IMR-90 (cell line): ENCODE measurements around the gene CARM1. TPM values are rescaled to one million over a fixed set of nuclear protein-coding genes. Genes with fewer than 3 reads are reported as not detected.

Experiments used
- ATAC-seq: fragments of 200-7000 bp; cut with Tn5 transposase; 2 replicates; pipeline ENCODE4 v1.9.1; 2020; ENCODE audit warnings: low read depth, mild to moderate bottlenecking, moderate library complexity
- BruUV-seq: library from RNA; stranded (reverse); fragments of 400-500 nt; replicated peaks from 2 replicates; lab custom pipeline; 2021; lab: Mats Ljungman, UMichigan
- CTCF ChIA-PET: fragments of 300-600 bp; formaldehyde crosslinking; extraction: SDS; loops from one replicate; lab custom pipeline; 2021; ENCODE audit warnings: antibody characterized with exemption; lab: Yijun Ruan, JAX
- POLR2A ChIA-PET: fragments of 300-600 bp; sonication (Branson Sonifier 250); formaldehyde crosslinking; loops from one replicate; lab custom pipeline; 2022; ENCODE audit warnings: antibody characterized with exemption; ENCODE audit not compliant: unreplicated experiment; lab: Charles Lee
- DNase-seq: peaks from one replicate; pipeline ENCODE4 v3.0.0; 2013
- H2AFZ ChIP-seq: replicated peaks from 2 replicates; pipeline ENCODE3; 2013; ENCODE audit warnings: low read length, mild to moderate bottlenecking; ENCODE audit not compliant: poor library complexity
- H2AK5ac ChIP-seq: 2 replicates; pipeline ENCODE4 v1.6.1; 2013; ENCODE audit warnings: low read depth, low read length, inconsistent platforms
- H2AK9ac ChIP-seq: replicated peaks from 2 replicates; pipeline ENCODE3; 2013; ENCODE audit warnings: mild to moderate bottlenecking, low read depth, low read length, moderate library complexity; ENCODE audit not compliant: poor library complexity
- H2BK120ac ChIP-seq: 2 replicates; pipeline ENCODE4 v1.6.1; 2013; ENCODE audit warnings: low read depth, low read length, inconsistent platforms
- H2BK15ac ChIP-seq: 3 replicates; pipeline ENCODE4 v1.6.1; 2013; ENCODE audit warnings: low read depth, low read length, inconsistent platforms
- H2BK20ac ChIP-seq: 2 replicates; pipeline ENCODE4 v1.6.1; 2013; ENCODE audit warnings: low read depth, mild to moderate bottlenecking, inconsistent platforms, low read length, moderate library complexity
- H2BK5ac ChIP-seq: 2 replicates; pipeline ENCODE4 v1.6.1; 2013; ENCODE audit warnings: mild to moderate bottlenecking, low read depth, low read length, inconsistent platforms; ENCODE audit not compliant: poor library complexity, severe bottlenecking
- H3K14ac ChIP-seq: replicated peaks from 2 replicates; pipeline ENCODE4 v1.6.1; 2013; ENCODE audit warnings: low read depth, low read length, inconsistent platforms
- H3K18ac ChIP-seq: 2 replicates; pipeline ENCODE4 v1.6.1; 2013; ENCODE audit warnings: low read depth, low read length, control low read depth
- H3K23ac ChIP-seq: 2 replicates; pipeline ENCODE4 v1.6.1; 2013; ENCODE audit warnings: low read depth, low read length, inconsistent platforms
- H3K27ac ChIP-seq: 2 replicates; pipeline ENCODE4 v1.5.1; 2013; ENCODE audit warnings: mild to moderate bottlenecking, control low read depth, low read length; ENCODE audit not compliant: insufficient read depth
- H3K27me3 ChIP-seq: 2 replicates; pipeline ENCODE4 v1.6.1; 2013; ENCODE audit warnings: low read length; ENCODE audit not compliant: control insufficient read depth, insufficient read depth
- H3K36me3 ChIP-seq: 2 replicates; pipeline ENCODE4 v1.6.1; 2013; ENCODE audit warnings: low read length, mixed read lengths; ENCODE audit not compliant: control insufficient read depth, insufficient read depth
- H3K4ac ChIP-seq: 2 replicates; pipeline ENCODE4 v1.6.1; 2013; ENCODE audit warnings: low read depth, low read length, inconsistent platforms
- H3K4me1 ChIP-seq: 2 replicates; pipeline ENCODE4 v1.6.1; 2013; ENCODE audit warnings: low read length, mixed read lengths; ENCODE audit not compliant: control insufficient read depth, insufficient read depth
- H3K4me2 ChIP-seq: 2 replicates; pipeline ENCODE4 v1.6.1; 2013; ENCODE audit warnings: low read depth, mild to moderate bottlenecking, control low read depth, low read length, moderate library complexity
- H3K4me3 ChIP-seq: 2 replicates; pipeline ENCODE4 v1.5.1; 2013; ENCODE audit warnings: low read depth, mild to moderate bottlenecking, control low read depth, low read length, moderate library complexity; ENCODE audit not compliant: insufficient read depth
- H3K56ac ChIP-seq: 2 replicates; pipeline ENCODE4 v1.6.1; 2013; ENCODE audit warnings: low read length, inconsistent platforms; ENCODE audit not compliant: insufficient read depth; ENCODE audit errors: extremely low read depth
- H3K79me1 ChIP-seq, 2 experiments: 2 replicates each; pipeline ENCODE4 v1.6.1; 2013; ENCODE audit warnings: low read length in 2 of 2, inconsistent platforms in 1 of 2, low read depth in 1 of 2
- H3K9ac ChIP-seq: 2 replicates; pipeline ENCODE4 v1.6.1; 2013; ENCODE audit warnings: low read depth, low read length, control low read depth
- H3K9me1 ChIP-seq: 2 replicates; pipeline ENCODE4 v1.6.1; 2013; ENCODE audit warnings: low read length, inconsistent platforms; ENCODE audit not compliant: insufficient read depth
- H3K9me3 ChIP-seq: 2 replicates; pipeline ENCODE4 v1.6.1; 2013; ENCODE audit warnings: low read length; ENCODE audit not compliant: control insufficient read depth, insufficient read depth
- H4K20me1 ChIP-seq: 2 replicates; pipeline ENCODE4 v1.6.1; 2013; ENCODE audit warnings: low read length, inconsistent platforms; ENCODE audit not compliant: insufficient read depth
- H4K5ac ChIP-seq: 2 replicates; pipeline ENCODE4 v1.6.1; 2013; ENCODE audit warnings: mild to moderate bottlenecking, low read depth, low read length, control low read depth
- H4K8ac ChIP-seq, 2 experiments: 2 replicates each; pipeline ENCODE4 v1.6.1; 2013; ENCODE audit warnings: low read depth in 2 of 2, low read length in 2 of 2, control low read depth in 1 of 2, inconsistent platforms in 1 of 2
- H4K91ac ChIP-seq: 2 replicates; pipeline ENCODE4 v1.6.1; 2013; ENCODE audit warnings: low read depth, low read length, inconsistent platforms; ENCODE audit not compliant: insufficient read depth
- BHLHE40 ChIP-seq: fragments of 150-350 bp; IDR thresholded peaks from 2 replicates; pipeline ENCODE4 v1.6.1; 2016; ENCODE audit warnings: mild to moderate bottlenecking, low read depth, low read length
- FOS ChIP-seq: fragments of 150-350 bp; IDR thresholded peaks from 2 replicates; pipeline ENCODE4 v1.6.1; 2016; ENCODE audit warnings: low read depth, low read length
- MAZ ChIP-seq: IDR thresholded peaks from 2 replicates; pipeline ENCODE4 v1.6.1; 2012; ENCODE audit warnings: low read depth, mild to moderate bottlenecking, low read length, improper control_type of control experiment, moderate library complexity, borderline replicate concordance
- NFE2L2 ChIP-seq: fragments of 150-350 bp; IDR thresholded peaks from 2 replicates; pipeline ENCODE4 v1.6.1; 2016; ENCODE audit warnings: low read depth, mild to moderate bottlenecking, low read length
- RCOR1 ChIP-seq: IDR thresholded peaks from 2 replicates; pipeline ENCODE4 v1.6.1; 2012; ENCODE audit warnings: mild to moderate bottlenecking, low read length, improper control_type of control experiment; ENCODE audit not compliant: insufficient replicate concordance
- WGBS, 2 experiments: methylation state at CpG; one replicate each; pipeline versions ENCODE4 v1.1.5 to v1.1.7; 2013; ENCODE audit warnings: missing lambda C conversion rate in 2 of 2; ENCODE audit not compliant: insufficient read length in 1 of 2; ENCODE audit errors: extremely low coverage in 2 of 2; 5-methylcytosine and 5-hydroxymethylcytosine counted together
- dilution Hi-C: fragments of 300-500 bp; cut with HindIII; formaldehyde crosslinking; loops from one replicate; pipeline ENCODE4 v1.14.3; 2018; ENCODE audit warnings: low sequenced_read_pairs; ENCODE audit not compliant: unreplicated experiment
- in situ Hi-C: fragments of 300-500 bp; cut with MboI; formaldehyde crosslinking; loops from 3 replicates; pipeline ENCODE4 v1.14.3; 2019; ENCODE audit warnings: low sequenced_read_pairs, inconsistent platforms, mixed read lengths
- intact Hi-C: fragments of 100-400 bp; cut with micrococcal nuclease; formaldehyde crosslinking; loops from 2 replicates; pipeline ENCODE4 v1.10.0; 2022
- polyA plus RNA-seq, 3 experiments: library from polyadenylated mRNA; depleted of rRNA; stranded (reverse); fragments of >200 nt; gene quantifications; 2 replicates each; pipeline ENCODE4 v1.2.3, GENCODE V29; 2012; ENCODE audit warnings: low replicate concordance in 1 of 3
- total RNA-seq: library from RNA; depleted of rRNA; stranded (reverse); fragments of >200 nt; gene quantifications from 2 replicates; pipeline ENCODE4 v1.2.3, GENCODE V29; 2012
- TF ChIP-seq, protein P1 (sequence below): conservative IDR thresholded peaks from 2 replicates; pipeline ENCODE4 v1.5.1; 2012; ENCODE audit warnings: mild to moderate bottlenecking, low read depth, low read length, improper control_type of control experiment
- TF ChIP-seq, protein P2 (sequence below): fragments of 150-350 bp; IDR thresholded peaks from 2 replicates; pipeline ENCODE4 v1.6.1; 2016; ENCODE audit warnings: low read depth, mild to moderate bottlenecking, low read length, moderate library complexity, borderline replicate concordance

Gene CARM1
- total and polyA plus RNA-seq, 2 of the 4 experiments (the other 2 are of a cell fraction) = 20.3 to 67.1 TPM

DNA sequence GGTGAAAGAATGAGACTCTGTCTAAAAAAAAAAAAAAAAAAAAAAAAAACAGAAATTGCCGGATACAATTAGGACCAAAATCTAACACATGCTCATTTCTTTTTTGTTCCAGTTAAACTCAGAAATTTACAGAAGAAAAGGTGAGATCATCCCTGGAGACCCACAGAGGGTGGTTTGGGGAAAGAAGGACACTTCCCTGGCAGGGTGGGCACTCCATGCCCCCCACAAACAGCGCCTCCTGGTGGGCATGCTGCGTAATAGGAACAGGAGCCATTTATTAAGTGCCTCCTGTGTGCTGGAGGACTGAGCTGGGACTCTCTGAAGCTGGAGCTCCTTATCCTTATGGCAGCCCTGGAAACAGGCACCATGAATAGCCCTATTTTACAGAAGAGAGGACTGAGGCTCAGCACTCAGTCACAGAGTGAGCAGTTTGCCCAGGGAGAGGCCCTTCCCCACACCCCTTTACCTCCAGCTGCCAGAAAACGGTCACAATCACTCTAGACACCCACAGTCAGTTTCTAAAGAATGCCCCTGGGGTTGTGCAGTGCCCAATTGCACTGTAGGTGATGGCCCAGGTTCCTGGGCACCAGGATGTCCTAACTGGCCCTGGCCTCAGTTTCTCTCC is 13.0 kb upstream of the CARM1 start (continued):
- peak; percentile 57; the same call in 1 of the 2 replicates for TF ChIP-seq MAZ

DNA sequence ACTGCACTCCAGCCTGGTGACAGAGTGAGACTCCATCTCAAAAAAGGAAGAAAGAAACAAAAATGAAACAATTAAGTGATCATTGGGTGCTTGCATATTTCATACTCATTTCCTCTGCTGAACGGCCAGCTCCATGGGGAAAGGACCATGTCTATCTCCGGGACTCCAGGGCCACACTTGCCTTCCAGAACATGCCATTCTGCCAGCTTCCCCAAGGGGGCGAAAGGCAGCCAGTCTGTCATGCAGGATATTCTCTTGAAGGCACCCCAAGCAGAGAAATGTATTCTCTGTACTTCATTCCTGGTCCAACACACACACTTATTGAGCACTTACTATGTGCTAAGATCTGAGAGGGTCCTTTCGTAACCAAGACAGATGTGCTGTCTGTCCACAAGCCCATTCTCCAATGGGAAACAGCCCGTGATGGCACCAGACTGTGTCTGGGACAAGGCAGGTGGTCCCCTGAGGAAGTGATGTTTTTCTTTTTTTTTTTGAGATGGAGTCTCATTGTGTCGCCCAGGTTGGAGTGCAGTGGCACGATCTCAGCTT is 10.2 kb upstream of the CARM1 start:
- Histone ChIP-seq H2BK15ac (no peak overlapping the region), H3K9me1 (peaks cover 14% of the 10 kb centered on the region; the same call in 1 of the 2 replicates), H4K20me1 (no peaks in the 10 kb centered on the region), H2AFZ (peak overlapping the region; percentile 63), H3K14ac (no peak overlapping the region), H3K9ac (no peak overlapping the region), H2BK120ac (no peak overlapping the region), H3K4me2 (no peak overlapping the region), H3K18ac (no peak overlapping the region), H3K9me3 (no peaks in the 10 kb centered on the region), H3K36me3 (no peaks in the 10 kb centered on the region), H2BK5ac (no peak overlapping the region), H2AK5ac (no peak overlapping the region), H3K27me3 (no peaks in the 10 kb centered on the region), H3K27ac (no peak overlapping the region), H4K5ac (no peak overlapping the region), H3K4me3 (no peak overlapping the region), H4K91ac (no peak overlapping the region), H3K4me1 (peaks cover 3% of the 10 kb centered on the region), H3K4ac (no peak overlapping the region), H2AK9ac (no peak overlapping the region), H4K8ac (no peak overlapping the region), H2BK20ac (no peak overlapping the region), H3K56ac (no peak overlapping the region), H3K79me1 (peaks cover 0 to 3% of the 10 kb centered on the region in 2 experiments; a peak in 1 of 4 replicates), H3K23ac (no peak overlapping the region)
- dilution Hi-C loops = no loop called here
- DNase-seq (no peak), ATAC-seq (peak; percentile 24; the same call in 1 of the 2 replicates)
- in situ Hi-C loops = no loop called here
- TF ChIP-seq, protein P1, sequence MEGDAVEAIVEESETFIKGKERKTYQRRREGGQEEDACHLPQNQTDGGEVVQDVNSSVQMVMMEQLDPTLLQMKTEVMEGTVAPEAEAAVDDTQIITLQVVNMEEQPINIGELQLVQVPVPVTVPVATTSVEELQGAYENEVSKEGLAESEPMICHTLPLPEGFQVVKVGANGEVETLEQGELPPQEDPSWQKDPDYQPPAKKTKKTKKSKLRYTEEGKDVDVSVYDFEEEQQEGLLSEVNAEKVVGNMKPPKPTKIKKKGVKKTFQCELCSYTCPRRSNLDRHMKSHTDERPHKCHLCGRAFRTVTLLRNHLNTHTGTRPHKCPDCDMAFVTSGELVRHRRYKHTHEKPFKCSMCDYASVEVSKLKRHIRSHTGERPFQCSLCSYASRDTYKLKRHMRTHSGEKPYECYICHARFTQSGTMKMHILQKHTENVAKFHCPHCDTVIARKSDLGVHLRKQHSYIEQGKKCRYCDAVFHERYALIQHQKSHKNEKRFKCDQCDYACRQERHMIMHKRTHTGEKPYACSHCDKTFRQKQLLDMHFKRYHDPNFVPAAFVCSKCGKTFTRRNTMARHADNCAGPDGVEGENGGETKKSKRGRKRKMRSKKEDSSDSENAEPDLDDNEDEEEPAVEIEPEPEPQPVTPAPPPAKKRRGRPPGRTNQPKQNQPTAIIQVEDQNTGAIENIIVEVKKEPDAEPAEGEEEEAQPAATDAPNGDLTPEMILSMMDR = peak; percentile 38; the same call in 1 of the 2 replicates
- TF ChIP-seq, protein P2, sequence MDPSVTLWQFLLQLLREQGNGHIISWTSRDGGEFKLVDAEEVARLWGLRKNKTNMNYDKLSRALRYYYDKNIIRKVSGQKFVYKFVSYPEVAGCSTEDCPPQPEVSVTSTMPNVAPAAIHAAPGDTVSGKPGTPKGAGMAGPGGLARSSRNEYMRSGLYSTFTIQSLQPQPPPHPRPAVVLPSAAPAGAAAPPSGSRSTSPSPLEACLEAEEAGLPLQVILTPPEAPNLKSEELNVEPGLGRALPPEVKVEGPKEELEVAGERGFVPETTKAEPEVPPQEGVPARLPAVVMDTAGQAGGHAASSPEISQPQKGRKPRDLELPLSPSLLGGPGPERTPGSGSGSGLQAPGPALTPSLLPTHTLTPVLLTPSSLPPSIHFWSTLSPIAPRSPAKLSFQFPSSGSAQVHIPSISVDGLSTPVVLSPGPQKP = no peak
- TF ChIP-seq BHLHE40 (no peak), RCOR1 (no peak), FOS (no peak), NFE2L2 (no peak)
- intact Hi-C loops = no loop called here
- POLR2A ChIA-PET = no interaction called here
- BruUV-seq = no TSS peak
- no CpG with 5 or more reads among the region's 7 CpGs for WGBS, 2 experiments
- CTCF ChIA-PET = interaction anchor here (1.0 to 1.2 kb wide), 2 partner anchors 10 to 25 kb away, joined by 6 to 7 read pairs; partner anchors contain the start of gene TMED1
